ENCODE results near the gene GPR156. TPM values are rescaled to one million over a fixed set of nuclear protein-coding genes. Genes with fewer than 3 reads are reported as not detected.

GPR156 gene
- total RNA-seq, 1 experiment from 2014 or later, result 0.15 TPM

DNA sequence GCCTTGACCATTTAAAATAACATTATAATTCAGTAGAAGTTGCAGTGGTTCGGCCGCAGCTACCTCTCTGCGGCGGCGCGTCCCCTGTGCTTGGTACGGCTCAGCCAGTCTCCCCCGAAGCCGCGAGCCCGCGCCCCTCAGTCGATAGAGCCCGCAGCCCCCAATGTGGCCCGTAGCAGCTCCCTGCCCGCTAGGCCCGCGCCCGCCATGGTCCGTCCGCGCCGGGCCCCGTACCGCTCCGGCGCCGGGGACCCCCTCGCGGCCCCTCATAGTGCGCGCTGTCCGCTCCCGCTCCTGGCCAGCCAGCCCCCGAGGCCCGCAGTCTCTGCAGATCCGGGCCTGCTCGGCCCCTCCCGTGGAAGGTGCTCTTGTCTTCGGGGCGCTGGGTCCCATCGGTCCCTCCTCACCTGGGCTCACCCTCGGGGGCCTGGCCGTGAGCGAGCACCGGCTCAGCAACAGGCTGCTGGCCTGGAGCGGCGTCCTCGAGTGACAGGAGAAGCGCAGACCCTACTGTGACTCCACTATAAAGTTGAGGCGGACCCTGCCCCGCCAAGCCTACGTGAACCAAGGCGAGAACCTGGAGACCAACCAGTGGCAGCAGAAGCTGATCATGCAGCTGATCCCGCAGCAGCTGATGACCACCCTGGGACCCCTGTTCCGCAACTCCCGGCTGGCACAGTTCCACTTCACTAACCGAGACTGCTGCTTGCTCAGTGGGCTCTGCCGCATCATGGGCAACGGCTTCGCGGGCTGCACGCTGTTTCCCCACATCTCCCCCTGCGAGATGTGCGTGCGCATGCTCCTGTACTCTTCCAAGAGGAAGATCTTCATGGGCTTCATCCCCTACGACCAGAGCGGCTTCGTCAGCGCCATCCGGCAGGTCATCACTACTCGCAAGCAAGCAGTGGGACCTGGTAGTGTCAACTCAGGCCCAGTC is 21.8 kb upstream of the GPR156 start:
- Histone ChIP-seq H4K20me1 (ENCODE audit: insufficient read depth) (no peaks in the 10 kb centered on the region), H3K9me2 (ENCODE audit: insufficient read depth) (no peaks in the 10 kb centered on the region), H3K9me3 (ENCODE audit: control insufficient read depth in 1 of 2, insufficient read depth in 1 of 2, low read depth in 1 of 2, low read length in 2 of 2) (no peaks in the 10 kb centered on the region), H3K36me3 (ENCODE audit: control insufficient read depth in 1 of 2, insufficient read depth in 2 of 2, low read length in 2 of 2) (no peaks in the 10 kb centered on the region), H3K4me2 (ENCODE audit: low read length) (peak overlapping the region; percentile 72), H2AFZ (ENCODE audit: low read depth, low read length, poor library complexity, severe bottlenecking) (no peak overlapping the region), H3K27ac (ENCODE audit: low read depth, low read length) (peak overlapping the region; percentile 51), H3K4me1 (ENCODE audit: control insufficient read depth in 1 of 2, insufficient read depth in 2 of 2, low read length in 2 of 2) (peaks cover 10 to 25% of the 10 kb centered on the region in 2 experiments), H3K4me3 (replicated peaks in 1 of 2; ENCODE audit: low read depth in 1 of 2, low read length in 2 of 2) (peak overlapping the region in 1 of 2 experiments; percentile 18; a peak in 1 of 4 replicates), H3K27me3 (ENCODE audit: insufficient read depth, low read length) (no peaks in the 10 kb centered on the region), H3K79me2 (ENCODE audit: insufficient read depth, low read length) (no peaks in the 10 kb centered on the region), H3K9ac (ENCODE audit: low read length) (peak overlapping the region; percentile 30)
- no peak for TF ChIP-seq EGR1 (IDR thresholded peaks at IDR 0.05; ENCODE audit: low read depth)
- no peak for TF ChIP-seq CEBPB (IDR thresholded peaks at IDR 0.05; ENCODE audit: low read depth)
- TF ChIP-seq, protein P1, sequence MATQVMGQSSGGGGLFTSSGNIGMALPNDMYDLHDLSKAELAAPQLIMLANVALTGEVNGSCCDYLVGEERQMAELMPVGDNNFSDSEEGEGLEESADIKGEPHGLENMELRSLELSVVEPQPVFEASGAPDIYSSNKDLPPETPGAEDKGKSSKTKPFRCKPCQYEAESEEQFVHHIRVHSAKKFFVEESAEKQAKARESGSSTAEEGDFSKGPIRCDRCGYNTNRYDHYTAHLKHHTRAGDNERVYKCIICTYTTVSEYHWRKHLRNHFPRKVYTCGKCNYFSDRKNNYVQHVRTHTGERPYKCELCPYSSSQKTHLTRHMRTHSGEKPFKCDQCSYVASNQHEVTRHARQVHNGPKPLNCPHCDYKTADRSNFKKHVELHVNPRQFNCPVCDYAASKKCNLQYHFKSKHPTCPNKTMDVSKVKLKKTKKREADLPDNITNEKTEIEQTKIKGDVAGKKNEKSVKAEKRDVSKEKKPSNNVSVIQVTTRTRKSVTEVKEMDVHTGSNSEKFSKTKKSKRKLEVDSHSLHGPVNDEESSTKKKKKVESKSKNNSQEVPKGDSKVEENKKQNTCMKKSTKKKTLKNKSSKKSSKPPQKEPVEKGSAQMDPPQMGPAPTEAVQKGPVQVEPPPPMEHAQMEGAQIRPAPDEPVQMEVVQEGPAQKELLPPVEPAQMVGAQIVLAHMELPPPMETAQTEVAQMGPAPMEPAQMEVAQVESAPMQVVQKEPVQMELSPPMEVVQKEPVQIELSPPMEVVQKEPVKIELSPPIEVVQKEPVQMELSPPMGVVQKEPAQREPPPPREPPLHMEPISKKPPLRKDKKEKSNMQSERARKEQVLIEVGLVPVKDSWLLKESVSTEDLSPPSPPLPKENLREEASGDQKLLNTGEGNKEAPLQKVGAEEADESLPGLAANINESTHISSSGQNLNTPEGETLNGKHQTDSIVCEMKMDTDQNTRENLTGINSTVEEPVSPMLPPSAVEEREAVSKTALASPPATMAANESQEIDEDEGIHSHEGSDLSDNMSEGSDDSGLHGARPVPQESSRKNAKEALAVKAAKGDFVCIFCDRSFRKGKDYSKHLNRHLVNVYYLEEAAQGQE (IDR thresholded peaks at IDR 0.05; ENCODE audit: low read depth), result no peak
- no peak for TF ChIP-seq ZNF274 (IDR thresholded peaks at IDR 0.05; ENCODE audit: low read depth, low read length)
- TF ChIP-seq ELF1 (IDR thresholded peaks at IDR 0.05; ENCODE audit: borderline replicate concordance, low read depth), result no peak
- TF ChIP-seq, protein P2, sequence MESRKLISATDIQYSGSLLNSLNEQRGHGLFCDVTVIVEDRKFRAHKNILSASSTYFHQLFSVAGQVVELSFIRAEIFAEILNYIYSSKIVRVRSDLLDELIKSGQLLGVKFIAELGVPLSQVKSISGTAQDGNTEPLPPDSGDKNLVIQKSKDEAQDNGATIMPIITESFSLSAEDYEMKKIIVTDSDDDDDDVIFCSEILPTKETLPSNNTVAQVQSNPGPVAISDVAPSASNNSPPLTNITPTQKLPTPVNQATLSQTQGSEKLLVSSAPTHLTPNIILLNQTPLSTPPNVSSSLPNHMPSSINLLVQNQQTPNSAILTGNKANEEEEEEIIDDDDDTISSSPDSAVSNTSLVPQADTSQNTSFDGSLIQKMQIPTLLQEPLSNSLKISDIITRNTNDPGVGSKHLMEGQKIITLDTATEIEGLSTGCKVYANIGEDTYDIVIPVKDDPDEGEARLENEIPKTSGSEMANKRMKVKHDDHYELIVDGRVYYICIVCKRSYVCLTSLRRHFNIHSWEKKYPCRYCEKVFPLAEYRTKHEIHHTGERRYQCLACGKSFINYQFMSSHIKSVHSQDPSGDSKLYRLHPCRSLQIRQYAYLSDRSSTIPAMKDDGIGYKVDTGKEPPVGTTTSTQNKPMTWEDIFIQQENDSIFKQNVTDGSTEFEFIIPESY (IDR thresholded peaks at IDR 0.05; ENCODE audit: extremely low read depth, insufficient replicate concordance, low read length), result no peak
- TF ChIP-seq RAD21 (IDR thresholded peaks at IDR 0.05; ENCODE audit: low read depth), result no peak
- TF ChIP-seq SIN3A (IDR thresholded peaks at IDR 0.05; ENCODE audit: low read depth), result no peak
- TF ChIP-seq, protein P3, sequence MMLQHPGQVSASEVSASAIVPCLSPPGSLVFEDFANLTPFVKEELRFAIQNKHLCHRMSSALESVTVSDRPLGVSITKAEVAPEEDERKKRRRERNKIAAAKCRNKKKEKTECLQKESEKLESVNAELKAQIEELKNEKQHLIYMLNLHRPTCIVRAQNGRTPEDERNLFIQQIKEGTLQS (IDR thresholded peaks at IDR 0.05), result no peak
- TF ChIP-seq SRF (IDR thresholded peaks at IDR 0.05; ENCODE audit: low read depth), result no peak
- TF ChIP-seq JUND (IDR thresholded peaks at IDR 0.05), result no peak
- DNase-seq (ENCODE audit: low read depth, low spot score) (no peak), ATAC-seq (peak; percentile 33)
- intact Hi-C loops (cut with micrococcal nuclease), result no loop called here
- ChIA-PET POLR2A (interaction anchor here (0.7 to 1.2 kb wide), 4 partner anchors 8 to 31 kb away, joined by 3 to 4 read pairs (median 3); no protein-coding TSS in a partner anchor), RAD21 (ENCODE audit: low non-redundant PET in 1 of 2, low total read pairs in 2 of 2, uncharacterized antibody in 2 of 2, unreplicated experiment in 2 of 2) (interaction anchor here (0.6 to 0.7 kb wide), 2 partner anchors 15 to 33 kb away, joined by 3 to 4 read pairs; no protein-coding TSS in a partner anchor), CTCF (no interaction called here)
- no TSS peak for BruUV-seq (replicated peaks)
